ENCODE measurements around the gene CDO1. TPM values are rescaled to one million over a fixed set of nuclear protein-coding genes. Genes with fewer than 3 reads are reported as not detected.

CDO1 gene
- total and polyA plus RNA-seq, 11 donors, result 2.7 to 37.2 (median 5.2) TPM

- no peak for TF ChIP-seq POLR2A (IDR thresholded peaks at IDR 0.05)
- TF ChIP-seq CTCF (IDR thresholded peaks at IDR 0.05), result no peak
- no peak for ATAC-seq
- Histone ChIP-seq H3K4me1 (peaks cover 0 to 44% (median 26%) of the 10 kb centered on the region in 12 donors), H3K36me3 (no peaks in the 10 kb centered on the region), H3K27ac (no peak overlapping the region), H3K9me3 (peaks cover 0 to 12% (median 2%) of the 10 kb centered on the region in 12 donors), H3K27me3 (no peaks in the 10 kb centered on the region), H3K4me3 (no peak overlapping the region)
- intact Hi-C loops (cut with DNase I), result no loop called here
- 48 to 57% (median 53%) methylated on average over 2 of the region's 2 CpGs for WGBS, 4 donors
- no peak for DNase-seq
These were observed 41.3 kb upstream of the CDO1 start for GRCh38 chr5:115857626-115858349.

GRCh38 chr5:115857057-115857479, 40.6 kb upstream of the CDO1 start:
- Histone ChIP-seq H3K4me1 (peaks cover 0 to 44% (median 28%) of the 10 kb centered on the region in 12 donors), H3K27ac (peak overlapping the region in 1 of 12 donors; percentile 18), H3K36me3 (no peaks in the 10 kb centered on the region), H3K9me3 (peaks cover 0 to 12% (median 2%) of the 10 kb centered on the region in 12 donors), H3K4me3 (no peak overlapping the region), H3K27me3 (no peaks in the 10 kb centered on the region)
- DNase-seq, result no peak
- ATAC-seq, result no peak
- no peak for TF ChIP-seq CTCF (IDR thresholded peaks at IDR 0.05)
- TF ChIP-seq POLR2A (IDR thresholded peaks at IDR 0.05), result no peak
- intact Hi-C loops (cut with DNase I), result no loop called here
- WGBS, 4 donors, result 39 to 52% (median 48%) methylated on average over 1 of the region's 1 CpG

GRCh38 chr5:115855959-115856358, 39.5 kb upstream of the CDO1 start:
- WGBS, 4 donors, result 77 to 85% (median 78%) methylated on average over 1 of the region's 1 CpG
- ATAC-seq (no peak), DNase-seq (no peak)
- TF ChIP-seq CTCF (IDR thresholded peaks at IDR 0.05) (no peak), POLR2A (IDR thresholded peaks at IDR 0.05) (no peak)
- no peaks in the 10 kb centered on the region for H3K27me3 ChIP-seq
- H3K4me1 ChIP-seq, result peaks cover 0 to 50% (median 33%) of the 10 kb centered on the region in 12 donors
- intact Hi-C loops (cut with DNase I), result no loop called here
- H3K36me3 ChIP-seq, result no peaks in the 10 kb centered on the region
- no peak overlapping the region for H3K4me3 ChIP-seq
- H3K27ac ChIP-seq, result no peak overlapping the region
- peaks cover 0 to 12% (median 2%) of the 10 kb centered on the region in 12 donors for H3K9me3 ChIP-seq

GRCh38 chr5:115854139-115854538, 37.7 kb upstream of the CDO1 start:
- Histone ChIP-seq H3K27ac (no peak overlapping the region), H3K4me3 (no peak overlapping the region), H3K36me3 (no peaks in the 10 kb centered on the region), H3K27me3 (no peaks in the 10 kb centered on the region), H3K9me3 (peaks cover 0 to 12% (median 2%) of the 10 kb centered on the region in 12 donors), H3K4me1 (peaks cover 0 to 60% (median 41%) of the 10 kb centered on the region in 12 donors)
- no peak for DNase-seq
- WGBS, 4 donors, result 91 to 94% (median 93%) methylated on average over 3 of the region's 3 CpGs
- ATAC-seq, result no peak
- TF ChIP-seq POLR2A (IDR thresholded peaks at IDR 0.05) (no peak), CTCF (IDR thresholded peaks at IDR 0.05) (no peak)
- intact Hi-C loops (cut with DNase I), result no loop called here

All from heart left ventricle (tissue), 16 donors.